ENCODE results near the gene FBXL15. TPM values are rescaled to one million over a fixed set of nuclear protein-coding genes. Genes with fewer than 3 reads are reported as not detected.

The FBXL15 gene
- total and polyA plus RNA-seq, 2 donors (not counting 1 experiment from before 2014, with no cell fraction given), result 2.8 to 7.3 TPM

GRCh38 chr10:102467318-102467717 lies 46.7 kb downstream of the FBXL15 start:
- no peak for DNase-seq (ENCODE audit: low read depth in 2 of 2)
- no peaks in the 10 kb centered on the region for H3K79me2 ChIP-seq (ENCODE audit: control insufficient read depth, insufficient read depth, low read length)
- no peak overlapping the region for H3K9ac ChIP-seq (ENCODE audit: insufficient read depth, low read length)
- H3K9me3 ChIP-seq (ENCODE audit: control insufficient read depth, insufficient read depth, low read depth, low read length), result no peaks in the 10 kb centered on the region
- H3K27me3 ChIP-seq (ENCODE audit: control insufficient read depth, insufficient read depth, low read length), result no peaks in the 10 kb centered on the region
- H3K4me2 ChIP-seq (ENCODE audit: extremely low read depth, insufficient read depth, low read length), result no peak overlapping the region
- no peak overlapping the region for H2AFZ ChIP-seq (ENCODE audit: low read length)
- H3K4me3 ChIP-seq (replicated peaks in 1 of 4; ENCODE audit: control extremely low read depth in 1 of 4, insufficient read depth in 1 of 4, low read depth in 3 of 4, low read length in 4 of 4), result no peak overlapping the region
- H3K27ac ChIP-seq (ENCODE audit: insufficient read depth, low read length), result no peak overlapping the region
- no peaks in the 10 kb centered on the region for H4K20me1 ChIP-seq (ENCODE audit: control insufficient read depth, extremely low read depth, insufficient read depth, low read length)
- peaks cover 2% of the 10 kb centered on the region for H3K4me1 ChIP-seq (ENCODE audit: control insufficient read depth, extremely low read depth, insufficient read depth, low read length)
- no peak for TF ChIP-seq CTCF (conservative IDR thresholded peaks at IDR 0.05 in 1 of 2, IDR thresholded peaks at IDR 0.05 in 1 of 2; ENCODE audit: low read depth in 1 of 2, low read length in 2 of 2)
- TF ChIP-seq EZH2 (IDR thresholded peaks at IDR 0.05; ENCODE audit: low read length, missing control alignments), result no peak
- H3K36me3 ChIP-seq (ENCODE audit: control insufficient read depth, insufficient read depth, low read length), result no peaks in the 10 kb centered on the region

- Histone ChIP-seq H4K20me1 (ENCODE audit: control insufficient read depth, extremely low read depth, insufficient read depth, low read length) (no peaks in the 10 kb centered on the region), H3K4me1 (ENCODE audit: control insufficient read depth, extremely low read depth, insufficient read depth, low read length) (peaks cover 2% of the 10 kb centered on the region), H3K79me2 (ENCODE audit: control insufficient read depth, insufficient read depth, low read length) (no peaks in the 10 kb centered on the region), H3K9me3 (ENCODE audit: control insufficient read depth, insufficient read depth, low read depth, low read length) (no peaks in the 10 kb centered on the region), H3K9ac (ENCODE audit: insufficient read depth, low read length) (no peak overlapping the region), H3K27me3 (ENCODE audit: control insufficient read depth, insufficient read depth, low read length) (no peaks in the 10 kb centered on the region), H2AFZ (ENCODE audit: low read length) (no peak overlapping the region), H3K27ac (ENCODE audit: insufficient read depth, low read length) (no peak overlapping the region), H3K36me3 (ENCODE audit: control insufficient read depth, insufficient read depth, low read length) (no peaks in the 10 kb centered on the region), H3K4me3 (replicated peaks in 1 of 4; ENCODE audit: control extremely low read depth in 1 of 4, insufficient read depth in 1 of 4, low read depth in 3 of 4, low read length in 4 of 4) (no peak overlapping the region), H3K4me2 (ENCODE audit: extremely low read depth, insufficient read depth, low read length) (no peak overlapping the region)
- no peak for DNase-seq (ENCODE audit: low read depth in 2 of 2)
- TF ChIP-seq EZH2 (IDR thresholded peaks at IDR 0.05; ENCODE audit: low read length, missing control alignments) (no peak), CTCF (conservative IDR thresholded peaks at IDR 0.05 in 1 of 2, IDR thresholded peaks at IDR 0.05 in 1 of 2; ENCODE audit: low read depth in 1 of 2, low read length in 2 of 2) (no peak)
These were observed 47.4 kb downstream of the FBXL15 start for GRCh38 chr10:102467971-102468438.

GRCh38 chr10:102468683-102469082 lies 48.0 kb downstream of the FBXL15 start:
- Histone ChIP-seq H3K36me3 (ENCODE audit: control insufficient read depth, insufficient read depth, low read length) (no peaks in the 10 kb centered on the region), H3K4me1 (ENCODE audit: control insufficient read depth, extremely low read depth, insufficient read depth, low read length) (peaks cover 2% of the 10 kb centered on the region), H3K27me3 (ENCODE audit: control insufficient read depth, insufficient read depth, low read length) (no peaks in the 10 kb centered on the region), H4K20me1 (ENCODE audit: control insufficient read depth, extremely low read depth, insufficient read depth, low read length) (no peaks in the 10 kb centered on the region), H2AFZ (ENCODE audit: low read length) (no peak overlapping the region), H3K4me3 (replicated peaks in 1 of 4; ENCODE audit: control extremely low read depth in 1 of 4, insufficient read depth in 1 of 4, low read depth in 3 of 4, low read length in 4 of 4) (no peak overlapping the region), H3K27ac (ENCODE audit: insufficient read depth, low read length) (no peak overlapping the region), H3K79me2 (ENCODE audit: control insufficient read depth, insufficient read depth, low read length) (no peaks in the 10 kb centered on the region), H3K4me2 (ENCODE audit: extremely low read depth, insufficient read depth, low read length) (no peak overlapping the region), H3K9ac (ENCODE audit: insufficient read depth, low read length) (no peak overlapping the region), H3K9me3 (ENCODE audit: control insufficient read depth, insufficient read depth, low read depth, low read length) (no peaks in the 10 kb centered on the region)
- TF ChIP-seq CTCF (conservative IDR thresholded peaks at IDR 0.05 in 1 of 2, IDR thresholded peaks at IDR 0.05 in 1 of 2; ENCODE audit: low read depth in 1 of 2, low read length in 2 of 2) (no peak), EZH2 (IDR thresholded peaks at IDR 0.05; ENCODE audit: low read length, missing control alignments) (no peak)
- DNase-seq (ENCODE audit: low read depth in 2 of 2), result peak in 1 of 2 donors; percentile 42
